HG02981 (cell line): ENCODE data around the gene AP2B1.
"Not testable (repeated sequence)": the region's sequence is repeated elsewhere in the genome, so short reads cannot be mapped to it uniquely, and the experiment has no call there.

ENCODE experiments used
- ATAC-seq: cut with Tn5 transposase; IDR thresholded peaks from one replicate; pipeline ENCODE4 v1.9.1; 2021; ENCODE audit warnings: mild to moderate bottlenecking, moderate library complexity; ENCODE audit not compliant: unreplicated experiment

AP2B1 gene

GRCh38 chr17:35569405-35569804 is 17.7 kb upstream of the AP2B1 start:
- no peak for ATAC-seq

DNA sequence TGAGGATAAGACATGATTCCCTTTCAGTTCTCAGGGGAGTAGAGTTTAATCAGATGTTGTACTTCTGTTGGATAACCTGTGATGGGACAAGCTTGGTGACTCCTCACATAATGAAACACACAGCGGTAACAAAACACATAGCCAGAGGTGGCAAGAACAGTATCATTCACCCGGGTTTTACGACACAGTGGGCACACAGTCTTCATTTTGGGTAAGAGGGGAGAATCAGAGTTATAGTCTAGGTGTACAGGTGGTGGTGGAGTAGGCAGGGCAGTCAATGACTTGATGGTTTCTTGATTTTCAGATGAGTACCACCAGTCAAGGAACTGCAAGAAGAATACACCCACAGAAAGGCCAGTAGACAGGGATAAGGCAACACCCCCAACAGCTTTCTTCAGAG is 11.4 kb upstream of the AP2B1 start:
- no peak for ATAC-seq

DNA sequence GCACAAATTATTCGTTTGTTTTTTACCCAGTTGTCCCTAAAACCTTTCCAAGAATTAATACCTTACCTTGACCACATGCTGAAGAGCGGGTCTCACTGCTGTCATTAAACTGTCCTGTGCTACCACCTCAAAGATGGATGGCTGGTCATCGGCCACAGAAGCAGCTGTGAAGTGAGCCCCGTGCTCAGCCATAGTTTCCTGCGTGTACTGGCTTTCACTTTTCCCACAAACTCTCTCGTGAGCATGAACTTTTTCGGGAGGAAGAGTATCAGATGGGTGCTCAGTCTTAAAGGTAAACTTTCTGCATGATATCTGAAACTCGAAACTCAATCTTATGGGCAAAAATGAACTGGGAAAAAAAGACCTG is 9.3 kb upstream of the AP2B1 start:
- no peak for ATAC-seq

- ATAC-seq = peak; percentile 75
These were observed 8.8 kb upstream of the AP2B1 start, which contains the start of gene PEX12 for GRCh38 chr17:35578197-35578928. Gene PEX12, minus strand, starts transcription at chr17:35578571. Its CDS starts 550 bp downstream, at chr17:35578021.

DNA sequence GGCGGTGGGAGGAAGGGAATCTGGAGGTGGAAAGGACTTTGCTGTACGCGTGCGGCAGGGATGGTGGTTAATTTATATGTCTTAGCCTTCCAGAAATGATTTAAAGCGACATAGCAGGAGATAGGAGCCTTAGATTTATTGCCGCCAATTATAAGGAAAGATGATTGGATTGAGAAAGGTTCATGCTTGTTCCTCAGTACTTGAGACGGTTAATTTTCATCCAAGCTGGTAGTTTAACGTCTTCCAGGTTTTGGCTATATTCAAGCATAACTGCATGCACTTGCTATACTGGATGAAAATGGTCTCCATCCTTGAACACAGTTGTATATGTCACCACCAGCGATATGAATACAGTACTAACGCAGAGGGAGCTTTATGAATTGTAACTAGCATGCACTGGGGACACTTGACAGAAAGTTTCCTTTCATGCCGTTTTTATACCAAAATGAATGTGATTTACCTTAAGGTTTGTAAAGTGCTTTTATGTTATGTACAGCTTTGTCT is 8.1 kb upstream of the AP2B1 start:
- no peak for ATAC-seq

- no peak for ATAC-seq
These were observed 3.1 kb upstream of the AP2B1 start for GRCh38 chr17:35584061-35584460.

- peak; percentile 5 for ATAC-seq
These were observed 501 bp upstream of the AP2B1 start for GRCh38 chr17:35586569-35587073.

DNA sequence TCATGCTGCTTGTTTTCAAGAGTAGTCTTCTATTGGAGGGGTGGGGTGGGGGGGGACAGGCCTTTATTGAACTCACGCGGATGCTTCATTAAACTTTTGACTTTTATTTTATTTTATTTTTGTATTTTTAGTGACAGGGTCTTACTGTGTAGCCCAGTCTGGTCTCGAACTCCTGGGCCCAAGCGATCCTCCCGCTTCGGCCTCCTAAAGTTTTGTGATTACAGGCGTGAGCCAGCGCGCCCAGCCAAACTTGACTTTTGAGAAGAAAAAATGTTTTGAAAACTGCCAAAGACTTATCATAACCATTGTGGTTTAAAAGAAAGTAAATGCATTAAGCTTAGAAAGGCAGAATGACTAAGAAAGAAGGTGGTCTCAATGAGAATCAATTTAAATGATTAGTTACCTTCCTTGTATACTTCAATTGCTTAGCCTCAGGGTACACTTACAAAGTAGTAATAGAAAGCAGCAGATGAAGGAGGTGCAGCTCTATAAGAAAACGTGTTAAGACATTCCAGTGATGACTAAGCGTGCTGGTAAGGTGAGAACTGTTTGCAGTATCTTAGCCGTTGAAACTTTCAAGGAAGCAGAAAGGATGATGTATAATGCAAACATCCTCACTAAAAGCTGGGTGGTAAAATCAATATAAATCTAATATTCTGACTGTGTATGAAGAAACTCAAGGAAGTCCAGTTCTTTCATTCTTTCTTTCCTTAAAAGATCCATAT is 1.2 kb downstream of the AP2B1 start:
- no peak for ATAC-seq

GRCh38 chr17:35596072-35596471 is 8.9 kb downstream of the AP2B1 start:
- ATAC-seq = no peak

DNA sequence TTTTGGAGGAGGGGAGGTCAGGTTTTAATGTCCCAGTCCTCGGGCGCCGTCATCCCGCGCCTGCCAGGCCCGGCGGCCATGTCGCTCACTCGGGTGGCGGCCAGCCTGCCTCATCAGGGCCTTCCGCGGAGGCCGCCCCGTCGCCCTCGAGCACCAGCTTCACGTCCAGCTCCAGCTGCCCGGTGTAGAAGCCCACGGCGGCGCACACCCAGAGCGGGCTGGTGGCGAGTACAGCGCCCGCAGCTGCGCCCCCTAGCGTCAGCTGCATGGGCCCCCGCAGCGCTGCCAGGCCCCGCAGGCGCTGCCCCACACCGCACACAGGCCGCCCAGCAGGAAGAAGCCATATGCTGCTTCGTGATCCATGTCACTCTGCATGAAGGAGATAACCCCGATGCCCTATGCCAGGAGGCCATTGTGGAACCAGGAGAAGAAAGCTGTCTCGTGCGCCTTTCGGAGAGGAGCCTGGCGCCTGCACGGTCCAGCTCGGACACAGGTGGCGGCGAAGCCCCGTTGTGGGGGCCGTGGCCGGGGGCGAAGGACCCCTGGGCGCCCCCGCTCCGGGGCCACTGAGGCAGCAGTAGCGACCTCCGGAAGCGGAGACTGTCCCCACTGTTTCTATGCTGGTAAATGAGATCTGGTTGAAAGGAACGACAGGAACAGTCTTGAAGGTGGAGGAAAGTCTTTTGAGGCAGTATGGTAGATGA is 9.6 kb downstream of the AP2B1 start:
- no peak for ATAC-seq

DNA sequence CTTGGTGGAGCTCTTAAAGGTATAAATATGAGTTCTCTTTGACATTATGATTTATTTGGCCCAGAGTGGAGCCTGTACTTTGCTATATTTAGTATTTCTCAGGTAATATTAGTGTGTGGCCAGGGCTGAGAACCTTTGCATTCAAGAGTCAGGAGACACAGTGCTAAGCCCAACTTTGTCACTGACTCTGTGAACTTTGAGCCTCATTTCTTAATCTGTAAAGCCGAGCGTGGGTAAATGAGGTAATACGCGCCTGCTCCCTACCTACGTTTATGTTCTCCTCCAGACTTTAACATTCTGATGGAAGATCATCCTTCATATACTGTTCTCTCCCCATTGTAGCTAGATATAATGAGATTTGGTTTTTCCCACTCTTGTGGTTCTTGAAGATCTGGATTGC is 10.5 kb downstream of the AP2B1 start:
- no peak for ATAC-seq

DNA sequence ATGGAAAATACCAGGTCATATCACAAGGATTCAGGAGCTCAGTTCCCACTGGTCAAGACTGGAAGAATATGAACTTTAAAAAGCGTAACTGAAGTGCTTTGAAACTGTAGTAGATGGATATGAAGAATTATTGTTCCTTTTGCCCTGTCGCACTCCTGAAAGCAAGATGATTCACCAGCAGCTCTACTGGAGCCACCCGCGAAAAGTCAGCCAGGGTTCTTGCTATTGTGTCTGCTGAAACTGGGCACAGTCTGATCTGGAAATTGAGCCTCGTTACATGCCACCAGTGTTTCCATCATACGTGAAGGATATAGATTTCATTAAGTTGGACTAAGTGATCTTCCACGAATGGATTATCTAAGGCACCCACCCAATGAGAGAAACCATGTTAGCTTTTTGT is 16.6 kb downstream of the AP2B1 start:
- ATAC-seq = no peak

DNA sequence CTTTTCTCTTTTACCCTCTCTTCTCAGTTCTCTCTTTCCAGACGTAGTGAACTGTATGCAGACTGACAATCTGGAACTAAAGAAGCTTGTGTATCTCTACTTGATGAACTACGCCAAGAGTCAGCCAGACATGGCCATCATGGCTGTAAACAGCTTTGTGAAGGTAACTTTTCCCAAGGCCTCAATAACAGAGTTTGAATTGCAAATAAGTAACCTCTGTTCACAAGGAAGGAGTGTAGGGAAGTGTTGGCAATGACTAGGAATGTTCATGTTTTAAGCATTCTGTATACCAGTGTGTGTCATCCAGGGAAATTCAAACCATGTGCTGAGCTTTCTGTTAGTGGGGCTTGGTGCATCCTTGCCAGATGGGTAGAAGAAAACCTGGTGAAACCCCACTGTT is 18.6 kb downstream of the AP2B1 start:
- ATAC-seq = no peak

- no peak for ATAC-seq
These were observed 20.2 kb downstream of the AP2B1 start for GRCh38 chr17:35607239-35607847.

- ATAC-seq = no peak
These were observed 22.7 kb downstream of the AP2B1 start for GRCh38 chr17:35609831-35610230.

DNA sequence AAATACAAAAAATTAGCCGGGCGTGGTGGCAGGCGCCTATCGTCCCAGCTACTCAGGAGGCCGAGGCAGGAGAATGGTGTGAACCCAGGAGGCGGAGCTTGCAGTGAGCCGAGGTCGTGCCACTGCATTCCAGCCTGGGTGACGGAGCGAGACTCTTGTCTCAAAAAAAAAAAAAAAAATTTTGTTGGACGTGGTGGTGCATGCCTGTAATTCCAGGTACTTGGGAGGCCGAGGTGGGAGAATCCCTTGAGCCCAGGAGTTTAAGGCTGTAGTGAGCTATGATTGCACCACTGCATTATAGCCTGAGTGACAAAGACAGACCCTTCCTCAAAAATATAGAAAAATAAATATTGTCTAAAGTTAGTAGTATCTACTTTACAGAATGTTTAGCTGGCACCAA is 23.6 kb downstream of the AP2B1 start:
- not testable (repeated sequence) for ATAC-seq

GRCh38 chr17:35612924-35613521 is 25.9 kb downstream of the AP2B1 start:
- ATAC-seq = no peak

DNA sequence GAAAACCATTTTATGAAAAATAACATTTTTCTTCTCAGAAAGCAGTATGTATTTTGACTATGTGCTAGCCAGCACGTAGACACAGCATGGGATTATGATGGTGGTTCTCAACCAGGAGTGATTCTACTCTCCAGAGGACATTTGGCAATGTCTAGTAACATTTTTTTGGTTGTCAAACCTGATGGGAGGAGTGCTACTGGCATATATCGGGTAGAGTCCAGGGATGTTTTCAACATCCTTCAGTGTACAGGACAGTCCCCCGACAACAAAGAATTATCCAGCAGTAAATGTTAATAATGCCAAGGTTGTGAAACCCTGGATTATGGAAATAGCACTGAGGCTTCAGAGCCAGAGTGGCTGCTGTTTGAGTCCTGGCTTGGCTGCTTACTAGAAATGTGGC is 27.7 kb downstream of the AP2B1 start:
- ATAC-seq = no peak

GRCh38 chr17:35616536-35616935 is 29.4 kb downstream of the AP2B1 start:
- no peak for ATAC-seq

DNA sequence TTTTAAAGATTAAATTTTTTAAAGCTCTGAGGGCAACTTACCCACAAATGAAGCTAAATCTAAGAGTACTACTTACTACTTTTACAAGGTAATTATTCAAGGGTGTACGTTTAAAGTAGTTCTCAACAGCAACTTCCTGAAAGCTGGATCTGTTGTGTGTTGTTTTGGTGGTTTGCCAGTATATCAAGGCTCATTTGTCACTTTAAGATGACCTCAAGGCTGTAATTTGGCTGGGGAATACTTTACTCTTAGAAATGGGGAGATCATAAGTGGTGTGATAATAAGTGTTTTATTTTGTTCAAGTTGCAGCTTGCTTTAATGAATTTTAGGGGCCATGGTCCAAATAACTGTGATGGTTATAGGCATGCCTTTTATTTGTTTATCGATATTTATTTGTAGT is 30.4 kb downstream of the AP2B1 start:
- no peak for ATAC-seq

DNA sequence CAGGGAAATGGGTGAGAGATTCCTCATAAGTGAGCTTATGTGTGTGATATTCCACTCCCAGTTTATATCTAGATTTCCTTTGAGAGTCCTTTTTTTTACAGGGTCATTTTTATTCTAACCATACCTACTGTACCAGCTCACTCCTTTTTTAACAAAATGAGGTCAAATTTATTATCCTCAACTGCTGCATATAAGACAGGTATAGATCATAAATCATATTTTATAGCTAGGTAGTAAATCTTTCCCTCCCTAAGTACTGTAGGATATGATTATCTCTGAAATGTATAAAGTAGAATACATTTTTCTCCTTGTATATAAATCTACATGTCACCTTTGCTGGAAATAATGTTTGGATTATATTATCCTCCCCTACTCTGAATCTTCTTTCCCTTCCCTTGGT is 31.5 kb downstream of the AP2B1 start:
- ATAC-seq = no peak
